GM12878 (cell line): ENCODE data around the gene FAM83G. TPM values are rescaled to one million over a fixed set of nuclear protein-coding genes. Genes with fewer than 3 reads are reported as not detected.

ENCODE experiments used
- BHLHE40 ChIP-seq, 2 experiments: fragments of 450-650 bp in 1 of 2; IDR thresholded peaks; 2 replicates each; pipeline ENCODE4 v1.6.1; 2011 to 2017; ENCODE audit warnings: low read depth in 2 of 2, borderline replicate concordance in 1 of 2, improper control_type of control experiment in 1 of 2, low read length in 1 of 2, mild to moderate bottlenecking in 1 of 2
- FOS ChIP-seq: IDR thresholded peaks from 3 replicates; pipeline ENCODE4 v1.6.1; 2011; ENCODE audit warnings: borderline replicate concordance; ENCODE audit not compliant: insufficient read length; ENCODE audit errors: extremely low read depth
- HCFC1 ChIP-seq: fragments of 150-350 bp; IDR thresholded peaks from 2 replicates; pipeline ENCODE4 v1.6.1; 2014; ENCODE audit warnings: low read length
- KDM1A ChIP-seq: fragments of 200-600 bp; sonication (generic); IDR thresholded peaks from 2 replicates; pipeline ENCODE4 v1.6.1; 2016; ENCODE audit warnings: borderline replicate concordance
- MYC ChIP-seq: IDR thresholded peaks from 2 replicates; pipeline ENCODE4 v1.6.1; 2011; ENCODE audit warnings: mild to moderate bottlenecking, low read length, moderate library complexity, inconsistent platforms; ENCODE audit not compliant: insufficient read depth, insufficient replicate concordance, insufficient read length, severe bottlenecking
- NFXL1 ChIP-seq: fragments of 450-650 bp; IDR thresholded peaks from 2 replicates; pipeline ENCODE4 v1.6.1; 2017; ENCODE audit warnings: antibody characterized with exemption, mild to moderate bottlenecking, borderline replicate concordance
- NR2F1 ChIP-seq: fragments of 450-650 bp; conservative IDR thresholded peaks from 2 replicates; pipeline ENCODE4 v1.6.1; 2017; ENCODE audit warnings: mild to moderate bottlenecking
- POLR2A ChIP-seq: IDR thresholded peaks from 2 replicates; pipeline ENCODE4 v1.6.1; 2011; ENCODE audit warnings: low read depth, mild to moderate bottlenecking, low read length
- POLR2AphosphoS5 ChIP-seq: IDR thresholded peaks from 2 replicates; pipeline ENCODE4 v1.6.1; 2011; ENCODE audit warnings: mild to moderate bottlenecking, low read length, inconsistent platforms
- POU2F2 ChIP-seq: IDR thresholded peaks from 3 replicates; pipeline ENCODE4 v1.6.1; 2011; ENCODE audit warnings: low read depth, mild to moderate bottlenecking, low read length, borderline replicate concordance
- RB1 ChIP-seq: fragments of 450-650 bp; formaldehyde crosslinking; IDR thresholded peaks from 2 replicates; pipeline ENCODE4 v1.6.1; 2017; ENCODE audit warnings: mild to moderate bottlenecking, borderline replicate concordance
- RCOR1 ChIP-seq: conservative IDR thresholded peaks from 2 replicates; pipeline ENCODE4 v1.6.1; 2012; ENCODE audit warnings: low read depth, low read length, improper control_type of control experiment
- SPI1 ChIP-seq: IDR thresholded peaks from 2 replicates; pipeline ENCODE4 v1.6.1; 2011; ENCODE audit warnings: low read depth, mild to moderate bottlenecking, low read length, moderate library complexity, borderline replicate concordance; ENCODE audit not compliant: insufficient read depth
- TAF1 ChIP-seq: IDR thresholded peaks from 2 replicates; pipeline ENCODE4 v1.6.1; 2011; ENCODE audit warnings: mild to moderate bottlenecking, low read depth, low read length, borderline replicate concordance
- TCF12 ChIP-seq: IDR thresholded peaks from 2 replicates; pipeline ENCODE4 v1.6.1; 2011; ENCODE audit warnings: low read depth, mild to moderate bottlenecking, low read length
- ZNF217 ChIP-seq: fragments of 450-650 bp; IDR thresholded peaks from 2 replicates; pipeline ENCODE4 v1.6.1; 2017; ENCODE audit warnings: antibody characterized with exemption, mild to moderate bottlenecking
- polyA plus RNA-seq, 11 experiments: library from polyadenylated mRNA; depleted of rRNA in 4 of 11; unstranded in 6 of 11; stranded (reverse) in 5 of 11; fragments of >200 nt; fragmentation: Nextera tagmentation in 4 of 11; fragmentation: Illumina TruSeq in 1 of 11; extraction: Ambion mirVana in 4 of 11; extraction: Trizol in 1 of 11; gene quantifications; 1 replicate in 1 of 11; 2 replicates in 10 of 11; pipeline versions ENCODE4 v1.2.1 to v1.2.3, GENCODE V29; 2011 to 2016; ENCODE audit warnings: inconsistent platforms in 2 of 11, missing spikeins in 2 of 11, low read depth in 1 of 11
- total RNA-seq, 4 experiments: library from RNA; depleted of rRNA in 3 of 4; stranded (reverse); fragments of >200 nt in 3 of 4; fragmentation: Illumina TruSeq in 1 of 4; extraction: Trizol in 1 of 4; gene quantifications; 2 replicates each; pipeline versions ENCODE4 v1.2.1 to v1.2.3, GENCODE V29; 2013 to 2021
- TF ChIP-seq, protein P1 (sequence below): fragments of 450-650 bp; IDR thresholded peaks from 2 replicates; pipeline ENCODE4 v1.6.1; 2017; ENCODE audit warnings: mild to moderate bottlenecking, moderate library complexity
- TF ChIP-seq, protein P2 (sequence below): IDR thresholded peaks from 2 replicates; pipeline ENCODE4 v1.6.1; 2011; ENCODE audit warnings: borderline replicate concordance, low read depth, mild to moderate bottlenecking, moderate library complexity, mixed read lengths, low read length; ENCODE audit not compliant: insufficient read depth; ENCODE audit errors: extremely low read length
- TF ChIP-seq, protein P3 (sequence below): IDR thresholded peaks from 2 replicates; pipeline ENCODE4 v1.6.1; 2011; ENCODE audit warnings: low read depth, low read length, improper control_type of control experiment, borderline replicate concordance
- TF ChIP-seq, protein P4 (sequence below): fragments of 450-650 bp; IDR thresholded peaks from 2 replicates; pipeline ENCODE4 v1.6.1; 2016; ENCODE audit warnings: mild to moderate bottlenecking
- TF ChIP-seq, protein P5 (sequence below): IDR thresholded peaks from 2 replicates; pipeline ENCODE4 v1.6.1; 2011; ENCODE audit warnings: mild to moderate bottlenecking, low read depth, low read length, moderate library complexity; ENCODE audit not compliant: insufficient replicate concordance

FAM83G gene
- total and polyA plus RNA-seq, 10 of the 15 experiments (the other 5 are each of a cell fraction or from before 2014, with no cell fraction given): 0.03 to 16.7 (median 6.5) TPM

DNA sequence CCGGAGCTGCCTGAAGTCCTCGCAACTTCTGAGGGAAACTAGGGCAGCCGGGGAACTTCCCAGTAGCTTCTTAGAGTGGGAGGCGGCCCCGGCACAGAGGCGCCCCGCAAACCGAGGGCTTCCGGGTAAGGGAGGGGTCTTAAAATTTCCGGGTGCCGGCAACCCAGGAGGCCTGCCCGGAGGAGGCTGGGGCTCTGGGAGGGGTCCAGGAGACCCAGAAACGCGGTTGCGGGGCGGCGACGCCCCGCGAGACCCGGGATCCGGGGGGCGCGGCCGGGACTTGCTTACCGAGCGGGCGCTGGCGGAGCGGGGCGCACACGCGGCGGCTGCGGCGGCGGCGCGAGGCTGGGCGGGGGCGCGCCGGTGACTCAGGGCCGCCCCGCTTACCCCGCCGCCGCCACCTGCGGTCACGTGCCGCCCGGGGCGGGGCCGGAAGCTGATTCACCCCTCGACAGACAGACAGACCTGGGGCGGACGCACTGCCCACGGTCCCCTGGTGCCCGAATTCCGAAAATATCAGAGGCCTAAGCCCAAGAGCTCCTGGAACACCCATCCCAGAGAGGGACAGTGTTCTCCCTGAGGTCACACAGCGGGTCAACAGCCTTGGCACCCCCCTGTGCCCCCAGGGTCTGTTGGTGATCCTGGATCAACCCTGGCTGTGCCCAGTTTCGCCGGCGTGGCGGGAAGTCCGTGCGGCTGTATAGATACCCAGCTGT lies at the start of gene FAM83G (continued):
- TF ChIP-seq, protein P1, sequence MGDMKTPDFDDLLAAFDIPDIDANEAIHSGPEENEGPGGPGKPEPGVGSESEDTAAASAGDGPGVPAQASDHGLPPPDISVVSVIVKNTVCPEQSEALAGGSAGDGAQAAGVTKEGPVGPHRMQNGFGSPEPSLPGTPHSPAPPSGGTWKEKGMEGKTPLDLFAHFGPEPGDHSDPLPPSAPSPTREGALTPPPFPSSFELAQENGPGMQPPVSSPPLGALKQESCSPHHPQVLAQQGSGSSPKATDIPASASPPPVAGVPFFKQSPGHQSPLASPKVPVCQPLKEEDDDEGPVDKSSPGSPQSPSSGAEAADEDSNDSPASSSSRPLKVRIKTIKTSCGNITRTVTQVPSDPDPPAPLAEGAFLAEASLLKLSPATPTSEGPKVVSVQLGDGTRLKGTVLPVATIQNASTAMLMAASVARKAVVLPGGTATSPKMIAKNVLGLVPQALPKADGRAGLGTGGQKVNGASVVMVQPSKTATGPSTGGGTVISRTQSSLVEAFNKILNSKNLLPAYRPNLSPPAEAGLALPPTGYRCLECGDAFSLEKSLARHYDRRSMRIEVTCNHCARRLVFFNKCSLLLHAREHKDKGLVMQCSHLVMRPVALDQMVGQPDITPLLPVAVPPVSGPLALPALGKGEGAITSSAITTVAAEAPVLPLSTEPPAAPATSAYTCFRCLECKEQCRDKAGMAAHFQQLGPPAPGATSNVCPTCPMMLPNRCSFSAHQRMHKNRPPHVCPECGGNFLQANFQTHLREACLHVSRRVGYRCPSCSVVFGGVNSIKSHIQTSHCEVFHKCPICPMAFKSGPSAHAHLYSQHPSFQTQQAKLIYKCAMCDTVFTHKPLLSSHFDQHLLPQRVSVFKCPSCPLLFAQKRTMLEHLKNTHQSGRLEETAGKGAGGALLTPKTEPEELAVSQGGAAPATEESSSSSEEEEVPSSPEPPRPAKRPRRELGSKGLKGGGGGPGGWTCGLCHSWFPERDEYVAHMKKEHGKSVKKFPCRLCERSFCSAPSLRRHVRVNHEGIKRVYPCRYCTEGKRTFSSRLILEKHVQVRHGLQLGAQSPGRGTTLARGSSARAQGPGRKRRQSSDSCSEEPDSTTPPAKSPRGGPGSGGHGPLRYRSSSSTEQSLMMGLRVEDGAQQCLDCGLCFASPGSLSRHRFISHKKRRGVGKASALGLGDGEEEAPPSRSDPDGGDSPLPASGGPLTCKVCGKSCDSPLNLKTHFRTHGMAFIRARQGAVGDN: peak; percentile 32; the same call in 1 of the 2 replicates
- TF ChIP-seq RCOR1: peak; percentile 42; the same call in 1 of the 2 replicates
- TF ChIP-seq HCFC1: no peak
- TF ChIP-seq POLR2A: peak; percentile 65
- no peak for TF ChIP-seq POU2F2
- TF ChIP-seq ZNF217: peak; percentile 76; the same call in 1 of the 2 replicates
- TF ChIP-seq, protein P2, sequence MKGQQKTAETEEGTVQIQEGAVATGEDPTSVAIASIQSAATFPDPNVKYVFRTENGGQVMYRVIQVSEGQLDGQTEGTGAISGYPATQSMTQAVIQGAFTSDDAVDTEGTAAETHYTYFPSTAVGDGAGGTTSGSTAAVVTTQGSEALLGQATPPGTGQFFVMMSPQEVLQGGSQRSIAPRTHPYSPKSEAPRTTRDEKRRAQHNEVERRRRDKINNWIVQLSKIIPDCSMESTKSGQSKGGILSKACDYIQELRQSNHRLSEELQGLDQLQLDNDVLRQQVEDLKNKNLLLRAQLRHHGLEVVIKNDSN: peak; percentile 93
- TF ChIP-seq, protein P3, sequence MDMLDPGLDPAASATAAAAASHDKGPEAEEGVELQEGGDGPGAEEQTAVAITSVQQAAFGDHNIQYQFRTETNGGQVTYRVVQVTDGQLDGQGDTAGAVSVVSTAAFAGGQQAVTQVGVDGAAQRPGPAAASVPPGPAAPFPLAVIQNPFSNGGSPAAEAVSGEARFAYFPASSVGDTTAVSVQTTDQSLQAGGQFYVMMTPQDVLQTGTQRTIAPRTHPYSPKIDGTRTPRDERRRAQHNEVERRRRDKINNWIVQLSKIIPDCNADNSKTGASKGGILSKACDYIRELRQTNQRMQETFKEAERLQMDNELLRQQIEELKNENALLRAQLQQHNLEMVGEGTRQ: peak; percentile 73
- TF ChIP-seq, protein P4, sequence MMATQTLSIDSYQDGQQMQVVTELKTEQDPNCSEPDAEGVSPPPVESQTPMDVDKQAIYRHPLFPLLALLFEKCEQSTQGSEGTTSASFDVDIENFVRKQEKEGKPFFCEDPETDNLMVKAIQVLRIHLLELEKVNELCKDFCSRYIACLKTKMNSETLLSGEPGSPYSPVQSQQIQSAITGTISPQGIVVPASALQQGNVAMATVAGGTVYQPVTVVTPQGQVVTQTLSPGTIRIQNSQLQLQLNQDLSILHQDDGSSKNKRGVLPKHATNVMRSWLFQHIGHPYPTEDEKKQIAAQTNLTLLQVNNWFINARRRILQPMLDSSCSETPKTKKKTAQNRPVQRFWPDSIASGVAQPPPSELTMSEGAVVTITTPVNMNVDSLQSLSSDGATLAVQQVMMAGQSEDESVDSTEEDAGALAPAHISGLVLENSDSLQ: peak; percentile 50
- 0 out of 2 replicates have a peak, but pooled peaks have one; percentile 4 for TF ChIP-seq TAF1
- peak; percentile 29; the same call in 1 of the 2 replicates for TF ChIP-seq TCF12
- peak; percentile 79; the same call in 1 of the 2 replicates for TF ChIP-seq NR2F1
- TF ChIP-seq, protein P5, sequence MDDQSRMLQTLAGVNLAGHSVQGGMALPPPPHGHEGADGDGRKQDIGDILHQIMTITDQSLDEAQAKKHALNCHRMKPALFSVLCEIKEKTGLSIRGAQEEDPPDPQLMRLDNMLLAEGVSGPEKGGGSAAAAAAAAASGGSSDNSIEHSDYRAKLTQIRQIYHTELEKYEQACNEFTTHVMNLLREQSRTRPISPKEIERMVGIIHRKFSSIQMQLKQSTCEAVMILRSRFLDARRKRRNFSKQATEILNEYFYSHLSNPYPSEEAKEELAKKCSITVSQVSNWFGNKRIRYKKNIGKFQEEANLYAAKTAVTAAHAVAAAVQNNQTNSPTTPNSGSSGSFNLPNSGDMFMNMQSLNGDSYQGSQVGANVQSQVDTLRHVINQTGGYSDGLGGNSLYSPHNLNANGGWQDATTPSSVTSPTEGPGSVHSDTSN: peak; percentile 33
- TF ChIP-seq SPI1: no peak
- no peak for TF ChIP-seq MYC
- TF ChIP-seq KDM1A: no peak
- peak; percentile 96 to 99 for TF ChIP-seq BHLHE40 (IDR thresholded peaks at IDR 0.05; ENCODE audit: borderline replicate concordance in 1 of 2, low read depth in 2 of 2, low read length in 1 of 2)
- TF ChIP-seq POLR2AphosphoS5: 0 out of 2 replicates have a peak, but pooled peaks have one; percentile 31
- TF ChIP-seq FOS: no peak
- peak; percentile 58; the same call in 1 of the 2 replicates for TF ChIP-seq NFXL1
- peak; percentile 36; the same call in 1 of the 2 replicates for TF ChIP-seq RB1
